Keratinocyte (primary cell): ENCODE measurements around the gene PIBF1. TPM values are rescaled to one million over a fixed set of nuclear protein-coding genes. Genes with fewer than 3 reads are reported as not detected.
A peak's percentile ranks its signal among the peaks of the same experiment; 100 is the strongest.

Experiments
- DNase-seq: peaks from one replicate; pipeline ENCODE4 v3.0.0-alpha.2; 2011; ENCODE audit warnings: low read depth, missing footprints, low spot score
- FAIRE-seq: peaks from 2 replicates; lab custom pipeline; 2011; peaks lifted over from hg19 to GRCh38; lab: Jason Lieb, UNC
- H2AFZ ChIP-seq: 2 replicates; pipeline ENCODE4 v1.6.0; 2012; ENCODE audit warnings: low read length, control low read depth, inconsistent platforms; ENCODE audit not compliant: control insufficient read depth
- H3K27ac ChIP-seq: 2 replicates; pipeline ENCODE4 v1.5.1; 2011; ENCODE audit warnings: low read length; ENCODE audit not compliant: control insufficient read depth, insufficient read depth
- H3K27me3 ChIP-seq: 3 replicates; pipeline ENCODE4 v1.6.0; 2011; ENCODE audit warnings: low read length; ENCODE audit not compliant: control insufficient read depth, insufficient read depth; ENCODE audit errors: extremely low read depth
- H3K36me3 ChIP-seq, 2 experiments: 2 replicates in 1 of 2; 3 replicates in 1 of 2; pipeline ENCODE4 v1.5.1; 2011; ENCODE audit warnings: low read length in 2 of 2, mild to moderate bottlenecking in 1 of 2; ENCODE audit not compliant: control insufficient read depth in 2 of 2, insufficient read depth in 2 of 2; ENCODE audit errors: extremely low read depth in 1 of 2
- H3K4me1 ChIP-seq: 3 replicates; pipeline ENCODE4 v1.5.1; 2011; ENCODE audit warnings: low read length; ENCODE audit not compliant: control insufficient read depth, insufficient read depth; ENCODE audit errors: extremely low read depth
- H3K4me2 ChIP-seq: 3 replicates; pipeline ENCODE4 v1.6.0; 2011; ENCODE audit warnings: low read depth, low read length; ENCODE audit not compliant: control insufficient read depth, insufficient read depth; ENCODE audit errors: extremely low read depth
- H3K4me3 ChIP-seq, 3 experiments: fragments of 200-600 bp in 1 of 3; sonication (generic) in 1 of 3; 2 replicates in 2 of 3; 3 replicates in 1 of 3; pipeline ENCODE4 v1.5.1; 2011 to 2016; ENCODE audit warnings: low read length in 3 of 3, mild to moderate bottlenecking in 3 of 3, control low read depth in 2 of 3, inconsistent platforms in 1 of 3, low read depth in 1 of 3, mixed read lengths in 1 of 3, mixed run types in 1 of 3, moderate library complexity in 1 of 3; ENCODE audit not compliant: control insufficient read depth in 2 of 3, insufficient read depth in 2 of 3; ENCODE audit errors: extremely low read depth in 1 of 3
- H3K79me2 ChIP-seq: 2 replicates; pipeline ENCODE4 v1.6.0; 2012; ENCODE audit warnings: low read length; ENCODE audit not compliant: control insufficient read depth, insufficient read depth
- H3K9ac ChIP-seq: 3 replicates; pipeline ENCODE4 v1.6.0; 2011; ENCODE audit warnings: low read length; ENCODE audit not compliant: control insufficient read depth, insufficient read depth; ENCODE audit errors: extremely low read depth
- H3K9me1 ChIP-seq: 3 replicates; pipeline ENCODE4 v1.6.0; 2011; ENCODE audit warnings: low read length; ENCODE audit not compliant: control insufficient read depth, insufficient read depth; ENCODE audit errors: extremely low read depth
- H3K9me3 ChIP-seq: 2 replicates; pipeline ENCODE4 v1.5.1; 2012; ENCODE audit warnings: low read depth, low read length; ENCODE audit not compliant: control insufficient read depth
- H4K20me1 ChIP-seq: 3 replicates; pipeline ENCODE4 v1.6.0; 2011; ENCODE audit warnings: low read length; ENCODE audit not compliant: control insufficient read depth, insufficient read depth; ENCODE audit errors: extremely low read depth
- CTCF ChIP-seq, 3 experiments: IDR thresholded peaks in 1 of 3; conservative IDR thresholded peaks in 1 of 3; optimal IDR thresholded peaks in 1 of 3; 2 replicates in 2 of 3; 3 replicates in 1 of 3; pipeline versions ENCODE3 to v1.5.1; 2011; ENCODE audit warnings: low read length in 3 of 3, mild to moderate bottlenecking in 3 of 3, moderate library complexity in 2 of 3, control low read depth in 1 of 3, inconsistent platforms in 1 of 3; ENCODE audit not compliant: insufficient read depth in 2 of 3; ENCODE audit errors: extremely low read depth in 1 of 3
- EZH2 ChIP-seq: IDR thresholded peaks from one replicate; pipeline ENCODE4 v1.6.1; 2012; ENCODE audit warnings: inconsistent platforms, mild to moderate bottlenecking, low read length, moderate library complexity
- dilution Hi-C: fragments of 300-500 bp; cut with MboI; formaldehyde crosslinking; loops from one replicate; pipeline ENCODE4 v1.7.0; 2020; ENCODE audit warnings: low sequenced_read_pairs; ENCODE audit not compliant: extremely low pct_ligation_motif_present
- polyA plus RNA-seq, 5 experiments: library from polyadenylated mRNA; depleted of rRNA in 3 of 5; stranded (reverse) in 3 of 5; stranded (forward) in 1 of 5; unstranded in 1 of 5; fragments of >200 nt; gene quantifications; 1 replicate in 1 of 5; 2 replicates in 3 of 5; 3 replicates in 1 of 5; pipeline versions ENCODE4 v1.2.1 to v1.2.3, GENCODE V29; 2011 to 2012; ENCODE audit warnings: missing spikeins in 2 of 5, low read depth in 1 of 5, low replicate concordance in 1 of 5

PIBF1 gene
- polyA plus RNA-seq, 1 donor (not counting 4 experiments of a cell fraction or from before 2014, with no cell fraction given), result 9.1 TPM

DNA sequence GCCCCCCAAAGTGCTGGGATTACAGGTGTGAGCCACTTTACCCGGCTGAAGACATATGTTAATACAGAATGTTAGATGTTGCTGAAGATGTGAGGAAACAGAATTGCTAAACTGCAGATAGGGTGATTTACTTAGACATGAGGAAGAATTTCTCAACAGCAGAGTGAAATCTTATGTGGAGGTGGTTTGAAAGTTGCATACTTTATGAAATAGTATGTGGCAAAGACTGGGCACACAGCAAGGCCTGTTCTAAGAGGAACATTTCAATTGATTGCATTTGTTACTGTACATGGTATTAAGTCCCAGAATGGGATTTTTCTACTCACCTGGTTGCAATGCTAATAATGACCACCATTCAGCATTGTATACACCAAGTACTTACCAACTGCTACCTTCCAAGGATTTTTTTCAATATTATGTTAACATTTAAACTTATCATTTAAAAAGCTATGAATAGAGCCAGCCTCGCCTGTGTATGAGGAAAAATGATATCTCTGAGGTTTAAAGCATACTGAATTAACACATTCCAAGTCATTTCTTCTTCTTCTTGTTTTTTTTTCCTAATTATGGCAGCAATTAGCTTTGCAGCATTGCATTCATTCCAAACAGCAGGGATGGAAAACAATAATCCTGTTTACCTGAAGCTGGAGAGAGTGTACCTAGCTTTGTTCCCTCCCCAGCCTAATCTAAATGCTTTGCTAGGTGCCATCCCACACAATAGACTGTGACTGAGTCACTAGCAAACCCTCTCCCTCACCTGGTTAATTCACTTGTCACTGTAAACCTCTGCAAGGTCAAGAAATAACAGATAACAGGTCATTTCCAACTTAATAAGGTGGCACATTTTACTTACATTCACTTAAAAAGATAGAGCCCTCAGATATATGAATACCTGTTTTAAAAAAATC is 257.5 kb downstream of the PIBF1 start:
- Histone ChIP-seq H3K4me3 (no peak overlapping the region), H3K4me1 (no peaks in the 10 kb centered on the region), H2AFZ (no peak overlapping the region), H3K79me2 (no peaks in the 10 kb centered on the region), H3K27me3 (no peaks in the 10 kb centered on the region), H3K9ac (no peak overlapping the region), H3K9me3 (no peaks in the 10 kb centered on the region), H3K4me2 (no peak overlapping the region), H4K20me1 (no peaks in the 10 kb centered on the region), H3K9me1 (no peaks in the 10 kb centered on the region), H3K36me3 (no peaks in the 10 kb centered on the region), H3K27ac (no peak overlapping the region)
- dilution Hi-C loops, result no loop called here
- TF ChIP-seq CTCF (optimal IDR thresholded peaks at IDR 0.05 in 1 of 3, IDR thresholded peaks at IDR 0.05 in 1 of 3, conservative IDR thresholded peaks at IDR 0.05 in 1 of 3; ENCODE audit: extremely low read depth in 1 of 3, insufficient read depth in 2 of 3, low read length in 3 of 3) (peak in 1 of 3 experiments; percentile 11), EZH2 (no peak)
- FAIRE-seq (no peak), DNase-seq (no peak)

GRCh38 chr13:73040484-73040883 is 258.6 kb downstream of the PIBF1 start:
- Histone ChIP-seq H3K9me3 (no peaks in the 10 kb centered on the region), H3K79me2 (no peaks in the 10 kb centered on the region), H3K4me3 (no peak overlapping the region), H3K9ac (no peak overlapping the region), H3K9me1 (no peaks in the 10 kb centered on the region), H3K36me3 (no peaks in the 10 kb centered on the region), H3K27ac (no peak overlapping the region), H3K4me2 (no peak overlapping the region), H3K27me3 (no peaks in the 10 kb centered on the region), H3K4me1 (no peaks in the 10 kb centered on the region), H4K20me1 (no peaks in the 10 kb centered on the region), H2AFZ (no peak overlapping the region)
- dilution Hi-C loops, result no loop called here
- FAIRE-seq, result no peak
- DNase-seq, result no peak
- TF ChIP-seq EZH2 (no peak), CTCF (optimal IDR thresholded peaks at IDR 0.05 in 1 of 3, IDR thresholded peaks at IDR 0.05 in 1 of 3, conservative IDR thresholded peaks at IDR 0.05 in 1 of 3; ENCODE audit: extremely low read depth in 1 of 3, insufficient read depth in 2 of 3, low read length in 3 of 3) (no peak)
